GM23338 (cell line): ENCODE results near the gene ELAVL2.

Source experiments
- EZH2 ChIP-seq: fragments of 200-600 bp; sonication (generic); IDR thresholded peaks from one replicate; pipeline ENCODE4 v1.8.0; 2017; ENCODE audit warnings: antibody characterized with exemption, mild to moderate bottlenecking, low read depth; ENCODE audit not compliant: unreplicated experiment
- JUNB ChIP-seq: IDR thresholded peaks from one replicate; pipeline ENCODE4 v1.6.1; 2016; ENCODE audit warnings: antibody characterized with exemption; ENCODE audit not compliant: unreplicated experiment
- POLR2AphosphoS5 ChIP-seq: IDR thresholded peaks from 2 replicates; pipeline ENCODE4 v1.6.1; 2016; ENCODE audit warnings: antibody characterized with exemption, low read depth
- ZNF114 ChIP-seq: fragments of 250-450 bp; sonication (Bioruptor Pico); IDR thresholded peaks from 2 replicates; pipeline ENCODE4 v1.5.0; 2020; ENCODE audit warnings: mild to moderate bottlenecking, moderate library complexity
- TF ChIP-seq, protein P1 (sequence below), 2 experiments: fragments of 200-600 bp in 1 of 2; sonication (generic) in 1 of 2; conservative IDR thresholded peaks; 2 replicates each; pipeline versions ENCODE4 v1.5.1 to v1.6.1; 2016 to 2017; ENCODE audit warnings: antibody characterized with exemption in 2 of 2, low read depth in 2 of 2, mild to moderate bottlenecking in 2 of 2, moderate library complexity in 1 of 2
- TF ChIP-seq, protein P2 (sequence below): IDR thresholded peaks from one replicate; pipeline ENCODE4 v1.6.1; 2018; ENCODE audit warnings: antibody characterized with exemption; ENCODE audit not compliant: unreplicated experiment

DNA sequence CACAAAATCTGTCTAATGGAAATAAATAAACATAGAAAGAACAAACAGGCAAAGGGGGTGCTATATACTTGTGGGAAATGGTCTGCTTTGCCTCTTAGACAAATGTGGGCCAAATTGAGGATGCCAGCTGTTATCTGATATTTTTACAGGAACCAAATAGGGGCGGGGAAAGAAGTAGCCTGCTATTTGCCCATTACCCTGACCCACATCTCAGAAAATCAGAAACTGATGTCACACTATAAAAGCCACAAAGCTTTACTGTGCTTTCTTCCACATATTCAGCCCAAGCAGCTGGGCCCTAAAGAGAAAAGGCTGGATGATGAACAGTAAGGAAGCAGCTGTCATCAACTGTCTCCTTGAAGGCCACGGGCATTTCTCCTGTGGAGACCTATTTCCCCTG, 97.3 kb downstream of the ELAVL2 start:
- TF ChIP-seq, protein P1, sequence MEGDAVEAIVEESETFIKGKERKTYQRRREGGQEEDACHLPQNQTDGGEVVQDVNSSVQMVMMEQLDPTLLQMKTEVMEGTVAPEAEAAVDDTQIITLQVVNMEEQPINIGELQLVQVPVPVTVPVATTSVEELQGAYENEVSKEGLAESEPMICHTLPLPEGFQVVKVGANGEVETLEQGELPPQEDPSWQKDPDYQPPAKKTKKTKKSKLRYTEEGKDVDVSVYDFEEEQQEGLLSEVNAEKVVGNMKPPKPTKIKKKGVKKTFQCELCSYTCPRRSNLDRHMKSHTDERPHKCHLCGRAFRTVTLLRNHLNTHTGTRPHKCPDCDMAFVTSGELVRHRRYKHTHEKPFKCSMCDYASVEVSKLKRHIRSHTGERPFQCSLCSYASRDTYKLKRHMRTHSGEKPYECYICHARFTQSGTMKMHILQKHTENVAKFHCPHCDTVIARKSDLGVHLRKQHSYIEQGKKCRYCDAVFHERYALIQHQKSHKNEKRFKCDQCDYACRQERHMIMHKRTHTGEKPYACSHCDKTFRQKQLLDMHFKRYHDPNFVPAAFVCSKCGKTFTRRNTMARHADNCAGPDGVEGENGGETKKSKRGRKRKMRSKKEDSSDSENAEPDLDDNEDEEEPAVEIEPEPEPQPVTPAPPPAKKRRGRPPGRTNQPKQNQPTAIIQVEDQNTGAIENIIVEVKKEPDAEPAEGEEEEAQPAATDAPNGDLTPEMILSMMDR (conservative IDR thresholded peaks at IDR 0.05; ENCODE audit: low read depth in 2 of 2), result no peak
- TF ChIP-seq ZNF114 (CRISPR knock-in tag), result no peak
- TF ChIP-seq, protein P2, sequence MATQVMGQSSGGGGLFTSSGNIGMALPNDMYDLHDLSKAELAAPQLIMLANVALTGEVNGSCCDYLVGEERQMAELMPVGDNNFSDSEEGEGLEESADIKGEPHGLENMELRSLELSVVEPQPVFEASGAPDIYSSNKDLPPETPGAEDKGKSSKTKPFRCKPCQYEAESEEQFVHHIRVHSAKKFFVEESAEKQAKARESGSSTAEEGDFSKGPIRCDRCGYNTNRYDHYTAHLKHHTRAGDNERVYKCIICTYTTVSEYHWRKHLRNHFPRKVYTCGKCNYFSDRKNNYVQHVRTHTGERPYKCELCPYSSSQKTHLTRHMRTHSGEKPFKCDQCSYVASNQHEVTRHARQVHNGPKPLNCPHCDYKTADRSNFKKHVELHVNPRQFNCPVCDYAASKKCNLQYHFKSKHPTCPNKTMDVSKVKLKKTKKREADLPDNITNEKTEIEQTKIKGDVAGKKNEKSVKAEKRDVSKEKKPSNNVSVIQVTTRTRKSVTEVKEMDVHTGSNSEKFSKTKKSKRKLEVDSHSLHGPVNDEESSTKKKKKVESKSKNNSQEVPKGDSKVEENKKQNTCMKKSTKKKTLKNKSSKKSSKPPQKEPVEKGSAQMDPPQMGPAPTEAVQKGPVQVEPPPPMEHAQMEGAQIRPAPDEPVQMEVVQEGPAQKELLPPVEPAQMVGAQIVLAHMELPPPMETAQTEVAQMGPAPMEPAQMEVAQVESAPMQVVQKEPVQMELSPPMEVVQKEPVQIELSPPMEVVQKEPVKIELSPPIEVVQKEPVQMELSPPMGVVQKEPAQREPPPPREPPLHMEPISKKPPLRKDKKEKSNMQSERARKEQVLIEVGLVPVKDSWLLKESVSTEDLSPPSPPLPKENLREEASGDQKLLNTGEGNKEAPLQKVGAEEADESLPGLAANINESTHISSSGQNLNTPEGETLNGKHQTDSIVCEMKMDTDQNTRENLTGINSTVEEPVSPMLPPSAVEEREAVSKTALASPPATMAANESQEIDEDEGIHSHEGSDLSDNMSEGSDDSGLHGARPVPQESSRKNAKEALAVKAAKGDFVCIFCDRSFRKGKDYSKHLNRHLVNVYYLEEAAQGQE, result no peak
- TF ChIP-seq EZH2, result no peak
- no peak for TF ChIP-seq POLR2AphosphoS5
- TF ChIP-seq JUNB, result no peak
